H9 (cell line): ENCODE results near the gene PROX1. TPM values are rescaled to one million over a fixed set of nuclear protein-coding genes. Genes with fewer than 3 reads are reported as not detected.

Experiments used
- DNase-seq: peaks from one replicate; pipeline ENCODE4 v3.0.0-alpha.2; 2017
- H2AFZ ChIP-seq: one replicate; pipeline ENCODE4 v1.6.1; 2013; ENCODE audit warnings: mild to moderate bottlenecking, low read length, control low read depth, moderate library complexity
- H2AK5ac ChIP-seq: 2 replicates; pipeline ENCODE4 v1.6.1; 2013; ENCODE audit warnings: low read length, control low read depth, mixed read lengths; ENCODE audit not compliant: insufficient read length
- H2BK120ac ChIP-seq: one replicate; pipeline ENCODE4 v1.6.1; 2013; ENCODE audit warnings: low read depth, mild to moderate bottlenecking, low read length, control low read depth, inconsistent platforms; ENCODE audit not compliant: poor library complexity, severe bottlenecking
- H2BK12ac ChIP-seq: 2 replicates; pipeline ENCODE4 v1.6.1; 2013; ENCODE audit warnings: low read length, control low read depth, mixed read lengths, low read depth; ENCODE audit not compliant: insufficient read length
- H2BK15ac ChIP-seq: 2 replicates; pipeline ENCODE4 v1.6.1; 2013; ENCODE audit warnings: low read depth, low read length, control low read depth
- H2BK20ac ChIP-seq: one replicate; pipeline ENCODE4 v1.6.1; 2013; ENCODE audit warnings: low read depth, mild to moderate bottlenecking, low read length, control low read depth, inconsistent platforms; ENCODE audit not compliant: poor library complexity, severe bottlenecking
- H2BK5ac ChIP-seq: 2 replicates; pipeline ENCODE4 v1.6.1; 2013; ENCODE audit warnings: low read length, control low read depth, mixed read lengths; ENCODE audit not compliant: insufficient read length
- H3K14ac ChIP-seq: 2 replicates; pipeline ENCODE4 v1.6.1; 2013; ENCODE audit warnings: low read length, control low read depth; ENCODE audit not compliant: insufficient read depth
- H3K18ac ChIP-seq: 2 replicates; pipeline ENCODE4 v1.6.1; 2013; ENCODE audit warnings: low read depth, mild to moderate bottlenecking, mixed read lengths, low read length, control low read depth; ENCODE audit not compliant: insufficient read length
- H3K23ac ChIP-seq: 2 replicates; pipeline ENCODE4 v1.6.1; 2013; ENCODE audit warnings: low read length, control low read depth, mixed read lengths, low read depth; ENCODE audit not compliant: insufficient read length
- H3K23me2 ChIP-seq: 2 replicates; pipeline ENCODE4 v1.6.1; 2013; ENCODE audit warnings: low read depth, mild to moderate bottlenecking, mixed read lengths, low read length, control low read depth; ENCODE audit not compliant: insufficient read length, poor library complexity, severe bottlenecking
- H3K27ac ChIP-seq: 2 replicates; pipeline ENCODE4 v1.5.1; 2013; ENCODE audit warnings: low read length, control low read depth, mixed read lengths, low read depth; ENCODE audit not compliant: insufficient read length
- H3K27me3 ChIP-seq: 2 replicates; pipeline ENCODE4 v1.6.1; 2013; ENCODE audit warnings: low read length, control low read depth, inconsistent platforms; ENCODE audit not compliant: insufficient read depth
- H3K4ac ChIP-seq: 2 replicates; pipeline ENCODE4 v1.6.1; 2013; ENCODE audit warnings: low read depth, mild to moderate bottlenecking, control low read depth, inconsistent platforms, low read length, moderate library complexity
- H3K4me1 ChIP-seq: 2 replicates; pipeline ENCODE4 v1.6.1; 2013; ENCODE audit warnings: low read length, control low read depth, inconsistent platforms; ENCODE audit not compliant: insufficient read depth
- H3K4me2 ChIP-seq: 2 replicates; pipeline ENCODE4 v1.6.1; 2013; ENCODE audit warnings: low read length, control low read depth, mixed read lengths; ENCODE audit not compliant: insufficient read length, insufficient read depth
- H3K56ac ChIP-seq: 2 replicates; pipeline ENCODE4 v1.6.1; 2013; ENCODE audit warnings: low read depth, mild to moderate bottlenecking, mixed read lengths, low read length, control low read depth; ENCODE audit not compliant: insufficient read length
- H3K79me1 ChIP-seq: 2 replicates; pipeline ENCODE4 v1.6.1; 2013; ENCODE audit warnings: low read depth, mild to moderate bottlenecking, moderate library complexity, low read length, control low read depth, inconsistent platforms; ENCODE audit not compliant: insufficient read depth, poor library complexity, severe bottlenecking
- H3K79me2 ChIP-seq: 2 replicates; pipeline ENCODE4 v1.6.1; 2013; ENCODE audit warnings: low read length, control low read depth, inconsistent platforms; ENCODE audit not compliant: insufficient read depth
- H3K9ac ChIP-seq: 2 replicates; pipeline ENCODE4 v1.6.1; 2013; ENCODE audit warnings: low read length, control low read depth, mixed read lengths; ENCODE audit not compliant: insufficient read length; ENCODE audit errors: extremely low read depth
- H3K9me3 ChIP-seq: one replicate; pipeline ENCODE4 v1.6.1; 2013; ENCODE audit warnings: low read depth, low read length, inconsistent platforms; ENCODE audit not compliant: control insufficient read depth
- H3T11ph ChIP-seq: one replicate; pipeline ENCODE4 v1.6.1; 2013; ENCODE audit warnings: mild to moderate bottlenecking, low read length, control low read depth, inconsistent platforms
- H4K20me1 ChIP-seq: one replicate; pipeline ENCODE4 v1.6.1; 2013; ENCODE audit not compliant: control insufficient read depth, insufficient read length, insufficient read depth
- H4K5ac ChIP-seq: 2 replicates; pipeline ENCODE4 v1.6.1; 2013; ENCODE audit warnings: low read depth, mild to moderate bottlenecking, mixed read lengths, low read length, control low read depth; ENCODE audit not compliant: insufficient read length
- H4K8ac ChIP-seq: replicated peaks from 2 replicates; pipeline ENCODE4 v1.6.1; 2013; ENCODE audit warnings: low read length, control low read depth, mixed read lengths, low read depth; ENCODE audit not compliant: insufficient read length
- H4K91ac ChIP-seq: 2 replicates; pipeline ENCODE4 v1.6.1; 2013; ENCODE audit warnings: low read depth, mild to moderate bottlenecking, moderate library complexity, mixed read lengths, low read length, control low read depth; ENCODE audit not compliant: insufficient read length
- H3K27ac Mint-ChIP-seq, 3 experiments: 2 replicates in 2 of 3; 3 replicates in 1 of 3; pipeline ENCODE4 v1.8.0; 2020 to 2021; ENCODE audit warnings: mixed read lengths in 3 of 3, mild to moderate bottlenecking in 1 of 3, moderate library complexity in 1 of 3
- H3K27me3 Mint-ChIP-seq: 2 replicates; pipeline ENCODE4 v1.8.0; 2021; ENCODE audit warnings: low read depth, mild to moderate bottlenecking, moderate library complexity, mixed read lengths
- H3K36me3 Mint-ChIP-seq, 3 experiments: 2 replicates in 2 of 3; 3 replicates in 1 of 3; pipeline ENCODE4 v1.8.0; 2020 to 2021; ENCODE audit warnings: low read depth in 3 of 3, mixed read lengths in 3 of 3; ENCODE audit not compliant: insufficient read depth in 1 of 3
- H3K4me1 Mint-ChIP-seq, 2 experiments: 2 replicates each; pipeline ENCODE4 v1.8.0; 2020; ENCODE audit warnings: mixed read lengths in 2 of 2
- H3K4me3 Mint-ChIP-seq, 2 experiments: 2 replicates in 1 of 2; 3 replicates in 1 of 2; pipeline ENCODE4 v1.8.0; 2020 to 2021; ENCODE audit warnings: mild to moderate bottlenecking in 2 of 2, mixed read lengths in 2 of 2, moderate library complexity in 1 of 2
- H3K9me3 Mint-ChIP-seq, 2 experiments: 2 replicates in 1 of 2; 3 replicates in 1 of 2; pipeline ENCODE4 v1.8.0; 2020; ENCODE audit warnings: mild to moderate bottlenecking in 2 of 2, mixed read lengths in 2 of 2, moderate library complexity in 1 of 2
- WGBS: extraction: QIAGEN DNeasy Blood & Tissue Kit; methylation state at CpG from one replicate; pipeline ENCODE4 v1.1.7; 2013; ENCODE audit warnings: missing lambda C conversion rate, low lambda C conversion rate, mixed read lengths; ENCODE audit not compliant: insufficient read length; ENCODE audit errors: extremely low coverage; 5-methylcytosine and 5-hydroxymethylcytosine counted together
- total RNA-seq: library from RNA; stranded (reverse); gene quantifications from 2 replicates; pipeline ENCODE4 v1.2.1, GENCODE V29; 2021
- TF ChIP-seq, protein P1 (sequence below): fragments of 200-600 bp; sonication (generic); conservative IDR thresholded peaks from 3 replicates; pipeline ENCODE4 v1.8.0; 2021; ENCODE audit warnings: antibody characterized with exemption, mild to moderate bottlenecking

Gene PROX1
- total RNA-seq, 1 experiment from 2014 or later: 0.72 TPM

GRCh38 chr1:213999732-214000131, 12.0 kb downstream of the PROX1 start:
- H2BK12ac ChIP-seq: no peak overlapping the region
- H3K27me3 Mint-ChIP-seq: peaks cover 6% of the 10 kb centered on the region
- no peak overlapping the region for H2BK20ac ChIP-seq
- H4K91ac ChIP-seq: no peak overlapping the region
- no peak overlapping the region for H3K4me3 Mint-ChIP-seq
- H4K20me1 ChIP-seq: no peaks in the 10 kb centered on the region
- H4K5ac ChIP-seq: no peak overlapping the region
- no peaks in the 10 kb centered on the region for H3K79me1 ChIP-seq
- H3K79me2 ChIP-seq: no peaks in the 10 kb centered on the region
- no peaks in the 10 kb centered on the region for H3K27me3 ChIP-seq
- no peak overlapping the region for H2AFZ ChIP-seq
- no peak overlapping the region for H2BK5ac ChIP-seq
- no peaks in the 10 kb centered on the region for H3K9me3 Mint-ChIP-seq
- no peak overlapping the region for H3K27ac ChIP-seq
- H3K4me1 ChIP-seq: no peaks in the 10 kb centered on the region
- H2BK15ac ChIP-seq: no peak overlapping the region
- H3K9ac ChIP-seq: no peak overlapping the region
- H3K27ac Mint-ChIP-seq: no peak overlapping the region
- no peak for DNase-seq
- H2AK5ac ChIP-seq: no peak overlapping the region
- no peak overlapping the region for H2BK120ac ChIP-seq
- TF ChIP-seq, protein P1, sequence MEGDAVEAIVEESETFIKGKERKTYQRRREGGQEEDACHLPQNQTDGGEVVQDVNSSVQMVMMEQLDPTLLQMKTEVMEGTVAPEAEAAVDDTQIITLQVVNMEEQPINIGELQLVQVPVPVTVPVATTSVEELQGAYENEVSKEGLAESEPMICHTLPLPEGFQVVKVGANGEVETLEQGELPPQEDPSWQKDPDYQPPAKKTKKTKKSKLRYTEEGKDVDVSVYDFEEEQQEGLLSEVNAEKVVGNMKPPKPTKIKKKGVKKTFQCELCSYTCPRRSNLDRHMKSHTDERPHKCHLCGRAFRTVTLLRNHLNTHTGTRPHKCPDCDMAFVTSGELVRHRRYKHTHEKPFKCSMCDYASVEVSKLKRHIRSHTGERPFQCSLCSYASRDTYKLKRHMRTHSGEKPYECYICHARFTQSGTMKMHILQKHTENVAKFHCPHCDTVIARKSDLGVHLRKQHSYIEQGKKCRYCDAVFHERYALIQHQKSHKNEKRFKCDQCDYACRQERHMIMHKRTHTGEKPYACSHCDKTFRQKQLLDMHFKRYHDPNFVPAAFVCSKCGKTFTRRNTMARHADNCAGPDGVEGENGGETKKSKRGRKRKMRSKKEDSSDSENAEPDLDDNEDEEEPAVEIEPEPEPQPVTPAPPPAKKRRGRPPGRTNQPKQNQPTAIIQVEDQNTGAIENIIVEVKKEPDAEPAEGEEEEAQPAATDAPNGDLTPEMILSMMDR: no peak
- WGBS: no CpG with 5 or more reads among the region's 2 CpGs
- no peaks in the 10 kb centered on the region for H3K9me3 ChIP-seq
- peaks cover 7 to 12% of the 10 kb centered on the region in 2 experiments for H3K4me1 Mint-ChIP-seq
- H3K23me2 ChIP-seq: no peaks in the 10 kb centered on the region
- H3T11ph ChIP-seq: no peak overlapping the region
- H3K18ac ChIP-seq: no peak overlapping the region
- H3K36me3 Mint-ChIP-seq: no peaks in the 10 kb centered on the region; a peak in 2 of 7 replicates
- H3K4ac ChIP-seq: no peak overlapping the region
- H3K4me2 ChIP-seq: no peak overlapping the region
- no peak overlapping the region for H3K14ac ChIP-seq
- no peak overlapping the region for H3K23ac ChIP-seq
- H3K56ac ChIP-seq: no peak overlapping the region
- H4K8ac ChIP-seq: no peak overlapping the region
